Transverse colon (tissue), 4 donors: ENCODE results near the gene UBE2E2.

Source experiments
- CTCF ChIP-seq, 5 experiments: fragments of 200-600 bp in 3 of 5; fragments of 450-650 bp in 2 of 5; sonication (generic) in 3 of 5; IDR thresholded peaks; 1 replicate in 2 of 5; 2 replicates in 3 of 5; pipeline ENCODE4 v1.5.1; 2016 to 2017; ENCODE audit warnings: antibody characterized with exemption in 5 of 5, inconsistent platforms in 3 of 5, mild to moderate bottlenecking in 2 of 5, moderate library complexity in 1 of 5
- EP300 ChIP-seq: sonication (generic); formaldehyde crosslinking; IDR thresholded peaks from one replicate; pipeline ENCODE4 v1.6.1; 2017; ENCODE audit warnings: antibody characterized with exemption, low read depth
- POLR2A ChIP-seq: fragments of 450-650 bp; IDR thresholded peaks from one replicate; pipeline ENCODE4 v1.6.1; 2016; ENCODE audit warnings: antibody characterized with exemption, mild to moderate bottlenecking, moderate library complexity
- POLR2AphosphoS5 ChIP-seq, 3 donors: sonication (generic); formaldehyde crosslinking; IDR thresholded peaks; one replicate each; pipeline ENCODE4 v1.6.1; 2016; ENCODE audit warnings: antibody characterized with exemption in 3 of 3

- TF ChIP-seq POLR2A (no peak), CTCF (IDR thresholded peaks at IDR 0.05) (no peak), POLR2AphosphoS5 (IDR thresholded peaks at IDR 0.05) (no peak), EP300 (no peak)
These were observed 336.1 kb downstream of the UBE2E2 start for GRCh38 chr3:23539185-23539584.
